T-helper 1 cell (primary cell): Measurements from ENCODE around the gene SOAT2.

Experiments
- DNase-seq, 5 donors: peaks; one replicate each; pipeline ENCODE4 v3.0.0-alpha.2; 2012 to 2020

Gene SOAT2

GRCh38 chr12:53064613-53065436 is 38.5 kb upstream of the SOAT2 start:
- DNase-seq, result no peak

- DNase-seq, result no peak
These were observed 37.8 kb upstream of the SOAT2 start for GRCh38 chr12:53065470-53065869.

DNA sequence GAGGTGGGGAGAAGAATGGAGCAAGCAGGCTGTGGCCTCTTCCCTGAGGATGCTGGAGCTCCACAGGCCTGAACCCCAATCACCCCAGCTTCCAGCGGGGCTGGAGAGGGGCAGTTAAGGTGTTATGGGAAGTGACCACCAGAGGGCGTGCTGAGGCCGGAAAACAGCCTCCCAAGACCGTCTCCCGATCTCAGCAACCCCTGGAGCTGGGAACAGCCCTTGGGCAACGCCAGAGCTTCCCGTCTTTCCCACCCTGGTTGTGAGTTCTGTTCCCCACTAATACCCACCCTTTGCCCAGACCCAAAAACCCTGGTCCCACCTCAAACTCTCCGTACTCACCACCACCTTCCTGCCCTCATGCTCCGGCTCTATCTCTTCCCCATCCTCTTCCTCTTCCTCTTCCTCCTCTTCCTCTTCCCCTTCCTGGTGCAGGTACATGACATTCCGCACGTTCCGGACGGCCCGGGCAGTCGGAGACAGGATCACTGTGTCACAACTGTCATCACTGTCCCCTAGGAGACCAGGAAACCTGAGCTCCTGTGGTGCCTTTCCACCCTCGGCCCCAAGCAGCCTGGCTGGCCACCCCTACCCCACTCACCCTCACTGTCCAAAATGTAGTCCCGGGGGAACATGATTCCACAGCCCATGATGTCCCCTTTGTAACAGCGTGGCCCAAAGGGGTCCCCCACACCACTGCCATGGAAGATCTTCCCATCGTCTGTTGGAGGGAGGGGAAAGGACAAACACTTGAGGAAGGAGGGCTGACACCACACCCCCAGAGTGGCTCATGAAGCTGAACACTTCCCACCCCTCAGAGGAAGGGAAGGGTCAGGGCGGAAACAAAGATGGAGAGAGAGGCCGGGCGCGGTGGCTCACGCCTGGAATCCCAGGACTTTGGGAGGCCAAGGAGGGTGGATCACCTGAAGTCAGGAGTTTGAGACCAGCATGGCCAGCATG is 37.0 kb upstream of the SOAT2 start:
- peak; percentile 39 to 67 (median 56) for DNase-seq

GRCh38 chr12:53067074-53067992 is 36.0 kb upstream of the SOAT2 start:
- no peak for DNase-seq

GRCh38 chr12:53067993-53068770 is 35.1 kb upstream of the SOAT2 start:
- no peak for DNase-seq

GRCh38 chr12:53068811-53069585 is 34.3 kb upstream of the SOAT2 start:
- no peak for DNase-seq

GRCh38 chr12:53069621-53070410 is 33.5 kb upstream of the SOAT2 start:
- no peak for DNase-seq

GRCh38 chr12:53070877-53071492 is 32.3 kb upstream of the SOAT2 start:
- DNase-seq, result no peak

DNA sequence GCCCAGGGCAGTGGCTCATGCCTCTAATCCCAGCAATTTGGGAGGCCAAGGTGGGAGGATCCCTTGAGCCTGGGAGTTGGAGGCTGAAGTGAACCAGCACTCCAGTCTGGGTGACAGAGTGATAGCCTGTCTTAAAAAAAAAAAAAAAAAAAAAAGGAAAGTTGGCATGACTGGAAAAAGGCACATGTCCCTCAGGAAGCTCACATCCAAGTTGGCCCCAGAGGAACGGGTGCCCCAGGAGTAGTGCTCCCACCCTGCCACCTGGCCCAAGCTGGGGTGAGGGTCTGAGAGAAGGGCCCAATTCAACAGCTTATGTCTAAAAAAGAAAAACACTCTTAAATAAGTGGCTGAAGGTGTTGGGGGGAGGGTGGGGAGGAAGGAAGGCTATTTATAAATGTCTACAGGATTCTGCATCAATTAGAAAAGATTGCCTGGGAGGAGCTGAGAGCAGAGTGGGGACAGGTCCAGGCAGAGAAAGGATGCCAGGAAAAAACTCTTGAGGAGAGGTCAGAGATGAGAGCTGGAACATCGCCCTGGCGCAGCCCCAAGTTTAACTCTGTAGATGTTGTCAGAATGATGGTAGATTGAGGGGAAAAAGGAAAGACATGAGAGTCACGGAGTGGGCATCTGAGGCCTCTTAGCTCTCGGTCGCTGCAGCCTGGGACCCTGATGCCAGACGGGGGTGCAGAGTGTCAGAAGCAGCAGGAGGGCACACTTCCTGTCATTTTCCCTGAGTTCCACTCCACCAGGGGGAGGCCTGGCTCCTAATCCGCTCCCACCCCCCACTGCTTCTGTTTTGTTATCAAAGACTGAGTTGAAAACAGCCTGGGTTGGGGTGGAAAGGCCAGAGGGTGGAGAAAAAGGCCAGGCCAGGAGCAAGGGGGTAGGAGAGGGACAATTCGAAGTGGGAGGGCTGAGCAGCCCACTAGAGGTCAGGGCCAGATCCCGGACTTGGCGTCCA is 31.4 kb upstream of the SOAT2 start:
- no peak for DNase-seq

GRCh38 chr12:53073881-53074280 is 29.4 kb upstream of the SOAT2 start:
- no peak for DNase-seq

DNA sequence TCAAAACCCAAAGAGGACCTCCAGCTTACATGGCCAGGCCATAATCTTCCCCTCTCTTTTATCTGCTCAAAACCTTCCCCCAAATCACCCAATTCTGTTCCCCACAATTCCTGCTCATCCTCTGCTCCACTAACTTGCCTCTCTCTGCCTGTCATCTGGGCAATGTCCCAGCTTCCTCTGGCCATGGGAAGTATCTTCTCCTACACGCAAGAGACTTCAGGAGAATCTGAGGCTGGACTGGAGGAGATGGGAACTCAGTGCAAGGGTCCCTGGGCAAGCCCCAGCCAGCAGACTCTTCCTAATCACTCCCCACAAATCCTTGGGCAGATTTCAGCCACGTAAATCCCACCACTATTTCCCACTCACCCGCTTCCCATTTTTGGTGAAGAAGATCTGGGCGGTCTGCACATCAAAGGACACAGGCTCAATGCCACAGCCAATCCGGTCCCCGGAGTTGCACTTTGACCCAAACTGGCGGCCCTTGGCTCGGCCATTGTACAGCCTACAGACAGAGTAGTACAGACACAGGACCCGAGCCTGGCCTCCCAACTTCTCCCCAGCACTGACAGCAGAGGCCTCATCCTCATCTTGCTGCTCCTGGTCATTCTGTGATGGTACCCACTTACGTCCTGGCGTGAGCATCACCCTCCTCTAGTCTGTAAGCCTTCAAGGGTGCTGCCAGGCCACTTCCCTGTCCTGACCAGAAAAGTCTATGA is 28.8 kb upstream of the SOAT2 start:
- DNase-seq, result no peak

- no peak for DNase-seq
These were observed 28.3 kb upstream of the SOAT2 start for GRCh38 chr12:53074999-53075370.

DNA sequence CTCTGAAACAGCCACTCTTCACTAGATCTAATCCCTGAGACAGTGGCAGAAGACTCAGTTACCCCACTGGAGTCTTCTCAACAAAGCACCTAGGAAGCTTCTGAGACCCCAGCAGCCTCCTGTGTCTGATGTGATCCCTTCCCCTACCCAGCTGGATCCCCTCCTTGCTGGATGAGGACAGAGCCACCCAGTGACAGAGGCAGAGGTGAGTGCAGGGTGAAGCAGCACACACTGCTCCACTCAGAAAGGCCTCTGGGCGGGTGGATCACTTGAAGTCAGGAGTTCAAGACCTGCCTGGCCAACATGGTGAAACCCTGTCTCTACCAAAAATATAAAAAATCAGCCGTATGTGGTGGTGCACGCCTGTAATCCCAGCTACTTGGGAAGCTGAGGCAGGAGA is 26.8 kb upstream of the SOAT2 start:
- no peak for DNase-seq

- DNase-seq, result no peak
These were observed 26.3 kb upstream of the SOAT2 start for GRCh38 chr12:53077030-53077429.

DNA sequence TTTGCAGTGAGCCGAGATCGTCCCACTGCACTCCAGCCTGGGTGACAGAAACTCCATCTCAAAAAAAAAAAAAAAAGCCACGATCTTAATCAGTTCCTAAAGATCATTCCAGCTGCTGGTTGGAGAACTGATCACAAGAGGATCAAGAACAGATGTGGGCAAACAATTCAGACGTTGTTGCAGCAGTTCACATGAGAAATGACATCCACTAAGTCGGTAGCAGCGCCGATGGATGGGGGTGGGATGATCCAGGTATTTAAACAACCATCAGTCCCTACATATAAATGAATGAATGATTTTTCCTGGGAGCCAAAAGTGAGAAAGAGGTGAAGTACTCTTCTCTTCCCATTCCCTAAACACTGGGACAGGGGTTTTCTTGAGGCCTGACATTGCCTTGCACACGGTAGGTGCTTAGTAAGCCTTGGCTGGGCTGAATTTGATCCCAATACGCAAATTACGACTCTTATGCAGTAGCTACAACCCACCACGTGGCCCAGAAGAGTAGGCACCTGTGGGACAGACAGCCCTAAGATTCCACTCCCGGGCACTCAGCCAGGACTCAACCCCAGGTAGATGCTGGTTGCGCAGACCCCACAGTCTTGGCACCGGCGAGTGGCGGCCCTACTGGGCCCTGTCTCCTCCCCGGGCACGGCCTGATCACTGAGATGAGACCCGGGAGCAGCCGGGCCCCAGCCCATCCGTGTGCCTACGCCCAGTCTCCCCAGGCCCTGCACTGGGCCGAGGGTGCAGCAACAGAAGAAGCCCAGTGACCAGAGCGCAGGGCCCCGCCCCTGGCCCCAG is 24.7 kb upstream of the SOAT2 start:
- DNase-seq, result peak in 2 of 5 donors; percentile 39 to 40

GRCh38 chr12:53079226-53080117 is 23.8 kb upstream of the SOAT2 start, which contains the start of gene SPRYD3:
Gene SPRYD3 (minus strand): TSS chr12:53079390. CDS start chr12:53079333, 57 bp downstream.
- DNase-seq, result peak; percentile 95 to 97 (median 96)
